IPS DF 4.7 (cell line): ENCODE measurements around the gene CCDC183.
"Not testable (repeated sequence)": the region's sequence is repeated elsewhere in the genome, so short reads cannot be mapped to it uniquely, and the experiment has no call there.

Source experiments
- DNase-seq: peaks from one replicate; pipeline ENCODE4 v3.0.0-alpha.2; 2013; ENCODE audit warnings: low spot score; ENCODE audit errors: extremely low read depth

Gene CCDC183

GRCh38 chr9:136837146-136837855 is 41.2 kb downstream of the CCDC183 start:
- no peak for DNase-seq

- DNase-seq: not testable (repeated sequence)
Observed at GRCh38 chr9:136837856-136838277, 41.7 kb downstream of the CCDC183 start.

GRCh38 chr9:136838314-136839228 is 42.4 kb downstream of the CCDC183 start:
- DNase-seq: no peak

GRCh38 chr9:136839229-136840139 is 43.3 kb downstream of the CCDC183 start:
- no peak for DNase-seq

GRCh38 chr9:136840140-136840876 is 44.2 kb downstream of the CCDC183 start:
- no peak for DNase-seq

- no peak for DNase-seq
Observed at GRCh38 chr9:136840877-136841645, 44.9 kb downstream of the CCDC183 start.

- DNase-seq: not testable (repeated sequence)
Observed at GRCh38 chr9:136841646-136842379, 45.7 kb downstream of the CCDC183 start.

GRCh38 chr9:136842380-136842948 is 46.3 kb downstream of the CCDC183 start, which contains the start of gene AJM1:
Gene AJM1 (plus strand): TSS chr9:136842478. CDS start chr9:136844415, 1,937 bp downstream.
- not testable (repeated sequence) for DNase-seq

- not testable (repeated sequence) for DNase-seq
Observed at GRCh38 chr9:136843159-136843800, 47.1 kb downstream of the CCDC183 start.

GRCh38 chr9:136843801-136844740 is 47.9 kb downstream of the CCDC183 start:
- not testable (repeated sequence) for DNase-seq

GRCh38 chr9:136844761-136845464 is 48.8 kb downstream of the CCDC183 start:
- no peak for DNase-seq

- DNase-seq: no peak
Observed at GRCh38 chr9:136845465-136846260, 49.5 kb downstream of the CCDC183 start.

GRCh38 chr9:136846376-136847087 is 50.4 kb downstream of the CCDC183 start:
- DNase-seq: no peak

- DNase-seq: no peak
Observed at GRCh38 chr9:136847088-136847825, 51.1 kb downstream of the CCDC183 start.
